Aorta (tissue), 5 donors: ENCODE data around the gene MYT1. TPM values are rescaled to one million over a fixed set of nuclear protein-coding genes. Genes with fewer than 3 reads are reported as not detected.

Experiments used
- ATAC-seq: fragments of 200-7000 bp; cut with Tn5 transposase; one replicate; pipeline ENCODE4 v1.9.1; 2022; ENCODE audit warnings: moderate library complexity; ENCODE audit not compliant: low FRiP score
- DNase-seq, 2 donors: peaks; one replicate each; pipeline ENCODE4 v3.0.0-alpha.2; 2020
- H3K27ac ChIP-seq, 2 donors: one replicate each; pipeline ENCODE4 v1.5.1; 2013; ENCODE audit warnings: low read length in 2 of 2, mild to moderate bottlenecking in 2 of 2, moderate library complexity in 2 of 2, control low read depth in 1 of 2, inconsistent platforms in 1 of 2, low read depth in 1 of 2
- H3K27me3 ChIP-seq, 2 donors: one replicate each; pipeline ENCODE4 v1.6.1; 2013; ENCODE audit warnings: control low read depth in 1 of 2, low read length in 1 of 2, mild to moderate bottlenecking in 1 of 2, moderate library complexity in 1 of 2; ENCODE audit not compliant: insufficient read depth in 2 of 2, control insufficient read depth in 1 of 2
- H3K36me3 ChIP-seq, 2 donors: one replicate each; pipeline ENCODE4 v1.6.1; 2013; ENCODE audit warnings: control low read depth in 1 of 2, low read length in 1 of 2, mild to moderate bottlenecking in 1 of 2; ENCODE audit not compliant: insufficient read depth in 2 of 2, control insufficient read depth in 1 of 2
- H3K4me1 ChIP-seq, 2 donors: one replicate each; pipeline ENCODE4 v1.6.1; 2013; ENCODE audit warnings: low read length in 2 of 2, control low read depth in 1 of 2, mild to moderate bottlenecking in 1 of 2, moderate library complexity in 1 of 2; ENCODE audit not compliant: insufficient read depth in 2 of 2, control insufficient read depth in 1 of 2
- H3K4me3 ChIP-seq, 2 donors: one replicate each; pipeline ENCODE4 v1.5.1; 2013; ENCODE audit warnings: low read length in 2 of 2, control low read depth in 1 of 2, mild to moderate bottlenecking in 1 of 2
- H3K9me3 ChIP-seq: one replicate; pipeline ENCODE4 v1.6.1; 2013; ENCODE audit warnings: mild to moderate bottlenecking, low read length; ENCODE audit not compliant: control insufficient read depth
- WGBS, 2 donors: extraction: QIAGEN DNeasy Blood & Tissue Kit; methylation state at CpG; one replicate each; pipeline ENCODE4 v1.1.7; 2013; 5-methylcytosine and 5-hydroxymethylcytosine counted together
- intact Hi-C, 2 donors: fragments of 100-400 bp; cut with DNase I; formaldehyde crosslinking; loops; one replicate each; pipeline versions ENCODE4 v1.14.2 to v1.15.0; 2022
- polyA plus RNA-seq, 2 donors: library from polyadenylated mRNA; stranded (reverse); fragments of 200-250 nt; gene quantifications; one replicate each; pipeline ENCODE4 v1.2.3, GENCODE V29; 2013
- total RNA-seq, 2 donors: library from RNA; stranded (reverse); fragmentation: NEBNext Ultra II Directional; extraction: Animal tissue kit (Norgen Biotek cat#: 25700); gene quantifications; one replicate each; pipeline ENCODE4 v1.2.1, GENCODE V29; 2021
- donor health status: healthy with polysubstance abuse.
- donor health status: Bipolar disorder and iron deficiency.
- donor health status: DM: no; HTN: no; CAD: no.
- donor health status: DM: no; HTN: no; CAD: no.
- donor health status: DM: yes; HTN: yes; CAD: no.

The MYT1 gene
- total and polyA plus RNA-seq, 4 donors: not detected

GRCh38 chr20:64198347-64198746, 34.1 kb downstream of the MYT1 start:
- Histone ChIP-seq H3K4me3 (no peak overlapping the region), H3K4me1 (no peaks in the 10 kb centered on the region), H3K9me3 (no peaks in the 10 kb centered on the region), H3K27ac (no peak overlapping the region), H3K27me3 (no peaks in the 10 kb centered on the region), H3K36me3 (no peaks in the 10 kb centered on the region)
- no peak for DNase-seq
- intact Hi-C loops: no loop called here
- WGBS, 2 donors: 80 to 81% methylated on average over 9 of the region's 9 CpGs
- no peak for ATAC-seq

- Histone ChIP-seq H3K27me3 (no peaks in the 10 kb centered on the region), H3K36me3 (no peaks in the 10 kb centered on the region)
- 64% methylated on average over 8 of the region's 8 CpGs for WGBS, 2 donors
These were observed 35.1 kb downstream of the MYT1 start for GRCh38 chr20:64199395-64199794.

GRCh38 chr20:64200740-64201139, 36.5 kb downstream of the MYT1 start:
- ATAC-seq: no peak

More at GRCh38 chr20:64199395-64199794, 35.1 kb downstream of the MYT1 start:
- DNase-seq: no peak
- Histone ChIP-seq H3K9me3 (no peaks in the 10 kb centered on the region), H3K27ac (no peak overlapping the region), H3K4me1 (no peaks in the 10 kb centered on the region), H3K4me3 (no peak overlapping the region)
- ATAC-seq: no peak
- intact Hi-C loops: no loop called here

GRCh38 chr20:64201653-64202052, 37.4 kb downstream of the MYT1 start:
- Histone ChIP-seq H3K36me3 (no peaks in the 10 kb centered on the region), H3K4me3 (no peak overlapping the region), H3K27me3 (no peaks in the 10 kb centered on the region), H3K27ac (no peak overlapping the region), H3K4me1 (no peaks in the 10 kb centered on the region), H3K9me3 (no peaks in the 10 kb centered on the region)
- intact Hi-C loops: no loop called here
- no peak for DNase-seq
- 91 to 93% methylated on average over 27 to 35 of the region's 35 CpGs for WGBS, 2 donors
- ATAC-seq: no peak

More at GRCh38 chr20:64200740-64201139, 36.5 kb downstream of the MYT1 start:
- H3K9me3 ChIP-seq: no peaks in the 10 kb centered on the region
- no peak for DNase-seq
- WGBS, 2 donors: 81 to 83% methylated on average over 16 of the region's 16 CpGs
- no peak overlapping the region for H3K4me3 ChIP-seq
- no peaks in the 10 kb centered on the region for H3K4me1 ChIP-seq
- H3K27ac ChIP-seq: no peak overlapping the region
- intact Hi-C loops: no loop called here
- H3K27me3 ChIP-seq: no peaks in the 10 kb centered on the region
- H3K36me3 ChIP-seq: no peaks in the 10 kb centered on the region

GRCh38 chr20:64203037-64203777, 39.0 kb downstream of the MYT1 start:
- no peaks in the 10 kb centered on the region for H3K36me3 ChIP-seq
- intact Hi-C loops: no loop called here
- no peaks in the 10 kb centered on the region for H3K27me3 ChIP-seq
- no peak overlapping the region for H3K4me3 ChIP-seq
- H3K9me3 ChIP-seq: no peaks in the 10 kb centered on the region
- ATAC-seq (no peak), DNase-seq (no peak)
- no peaks in the 10 kb centered on the region for H3K4me1 ChIP-seq
- no peak overlapping the region for H3K27ac ChIP-seq
- 62 to 65% methylated on average over 17 of the region's 17 CpGs for WGBS, 2 donors

GRCh38 chr20:64205611-64206026, 41.4 kb downstream of the MYT1 start:
- ATAC-seq: no peak
- intact Hi-C loops: no loop called here
- WGBS, 2 donors: 63 to 75% methylated on average over 17 of the region's 17 CpGs

GRCh38 chr20:64206614-64207013, 42.4 kb downstream of the MYT1 start:
- no peak overlapping the region for H3K4me3 ChIP-seq
- WGBS, 2 donors: 85% methylated on average over 8 of the region's 8 CpGs
- H3K36me3 ChIP-seq: no peaks in the 10 kb centered on the region
- no peaks in the 10 kb centered on the region for H3K27me3 ChIP-seq
- DNase-seq (no peak), ATAC-seq (no peak)
- no peaks in the 10 kb centered on the region for H3K4me1 ChIP-seq
- intact Hi-C loops: no loop called here
- H3K27ac ChIP-seq: no peak overlapping the region
- H3K9me3 ChIP-seq: no peaks in the 10 kb centered on the region

More at GRCh38 chr20:64205611-64206026, 41.4 kb downstream of the MYT1 start:
- DNase-seq: no peak
- no peak overlapping the region for H3K27ac ChIP-seq
- no peaks in the 10 kb centered on the region for H3K36me3 ChIP-seq
- no peaks in the 10 kb centered on the region for H3K9me3 ChIP-seq
- no peak overlapping the region for H3K4me3 ChIP-seq
- no peaks in the 10 kb centered on the region for H3K4me1 ChIP-seq
- H3K27me3 ChIP-seq: no peaks in the 10 kb centered on the region

- no peaks in the 10 kb centered on the region for H3K9me3 ChIP-seq
- no peaks in the 10 kb centered on the region for H3K36me3 ChIP-seq
- 84 to 87% methylated on average over 25 of the region's 25 CpGs for WGBS, 2 donors
- DNase-seq (no peak), ATAC-seq (no peak)
- no peaks in the 10 kb centered on the region for H3K4me1 ChIP-seq
- no peak overlapping the region for H3K27ac ChIP-seq
- intact Hi-C loops: no loop called here
- no peak overlapping the region for H3K4me3 ChIP-seq
- no peaks in the 10 kb centered on the region for H3K27me3 ChIP-seq
These were observed 43.7 kb downstream of the MYT1 start for GRCh38 chr20:64207641-64208590.
